GM19240 (cell line): ENCODE measurements around the gene DYNC2LI1.

Experiments
- DNase-seq: peaks from one replicate; pipeline ENCODE4 v3.0.0; 2011; ENCODE audit warnings: low spot score; ENCODE audit not compliant: insufficient read length

DYNC2LI1 gene

GRCh38 chr2:43842866-43843226 is 69.0 kb downstream of the DYNC2LI1 start:
- DNase-seq = no peak

GRCh38 chr2:43845181-43845580 is 71.3 kb downstream of the DYNC2LI1 start:
- DNase-seq = no peak

GRCh38 chr2:43846140-43846793 is 72.4 kb downstream of the DYNC2LI1 start:
- no peak for DNase-seq

- no peak for DNase-seq
Observed at GRCh38 chr2:43848214-43848613, 74.4 kb downstream of the DYNC2LI1 start.

GRCh38 chr2:43851011-43851980 is 77.5 kb downstream of the DYNC2LI1 start:
- no peak for DNase-seq

GRCh38 chr2:43852196-43852730 is 78.4 kb downstream of the DYNC2LI1 start:
- no peak for DNase-seq

- no peak for DNase-seq
Observed at GRCh38 chr2:43853141-43854081, 79.6 kb downstream of the DYNC2LI1 start.

- DNase-seq = no peak
Observed at GRCh38 chr2:43854671-43855070, 80.8 kb downstream of the DYNC2LI1 start.

- no peak for DNase-seq
Observed at GRCh38 chr2:43855292-43855691, 81.5 kb downstream of the DYNC2LI1 start.
